GM19043 (cell line): ENCODE data around the gene DNASE1L2.

Experiments
- ATAC-seq: cut with Tn5 transposase; IDR thresholded peaks from one replicate; pipeline ENCODE4 v1.9.1; 2021; ENCODE audit warnings: low read depth; ENCODE audit not compliant: unreplicated experiment

DNASE1L2 gene

DNA sequence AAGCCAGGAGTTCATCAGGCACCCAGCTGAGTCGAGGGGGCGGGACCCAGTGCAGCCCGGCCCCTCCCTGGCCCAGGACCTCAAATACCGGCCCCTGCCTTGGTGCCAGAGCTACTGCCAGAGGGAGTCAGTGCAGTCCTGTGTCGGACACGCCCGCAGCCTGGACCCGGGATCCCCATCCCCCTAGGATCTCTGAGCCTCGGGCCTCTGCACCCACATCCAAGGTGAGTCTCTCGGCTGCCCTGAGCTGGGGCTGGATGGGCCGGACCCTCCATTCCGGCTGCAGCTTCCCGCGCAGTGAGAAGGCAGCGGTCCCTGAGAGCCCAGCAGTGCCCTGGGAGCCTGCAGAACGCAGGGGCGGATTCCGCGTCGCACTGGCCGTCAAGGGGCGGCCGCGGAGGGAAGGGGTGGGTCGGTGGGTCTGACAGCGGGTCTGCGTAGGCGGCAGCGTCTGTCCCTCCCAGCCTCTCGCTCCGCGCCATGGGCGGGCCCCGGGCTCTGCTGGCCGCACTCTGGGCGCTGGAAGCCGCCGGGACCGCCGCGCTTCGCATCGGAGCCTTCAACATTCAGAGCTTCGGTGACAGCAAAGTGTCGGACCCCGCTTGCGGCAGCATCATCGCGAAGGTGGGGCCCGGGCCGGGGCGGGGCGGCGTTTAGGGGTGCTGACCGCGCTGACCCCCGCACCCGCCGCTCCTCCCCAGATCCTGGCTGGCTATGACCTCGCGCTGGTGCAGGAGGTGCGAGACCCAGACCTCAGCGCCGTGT is at the start of gene DNASE1L2:
Gene DNASE1L2 (plus strand): TSS at position 108 of the 765 bp plus-strand sequence. CDS start 373 bp downstream, at position 481.
- ATAC-seq: no peak

DNA sequence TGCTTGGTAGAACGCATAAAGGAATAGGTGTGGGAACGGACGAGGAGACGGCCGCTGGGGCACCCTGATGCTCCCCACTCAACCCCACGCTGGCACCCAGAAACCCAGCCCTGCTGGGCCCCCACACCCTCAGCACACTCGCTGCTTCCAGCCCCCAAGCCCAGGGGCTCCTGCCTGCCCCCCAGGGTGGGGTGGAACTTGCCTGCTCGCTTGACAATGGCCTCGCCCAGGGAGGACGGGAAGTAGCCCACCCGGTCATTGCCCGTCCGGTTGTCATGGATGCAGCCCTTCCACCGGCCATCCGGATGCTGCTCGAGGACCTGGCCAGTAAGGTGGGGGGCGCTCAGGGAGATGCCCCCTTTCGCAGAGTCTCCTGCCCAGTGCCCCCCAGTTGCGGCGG is 49.7 kb upstream of the DNASE1L2 start:
- no peak for ATAC-seq

DNA sequence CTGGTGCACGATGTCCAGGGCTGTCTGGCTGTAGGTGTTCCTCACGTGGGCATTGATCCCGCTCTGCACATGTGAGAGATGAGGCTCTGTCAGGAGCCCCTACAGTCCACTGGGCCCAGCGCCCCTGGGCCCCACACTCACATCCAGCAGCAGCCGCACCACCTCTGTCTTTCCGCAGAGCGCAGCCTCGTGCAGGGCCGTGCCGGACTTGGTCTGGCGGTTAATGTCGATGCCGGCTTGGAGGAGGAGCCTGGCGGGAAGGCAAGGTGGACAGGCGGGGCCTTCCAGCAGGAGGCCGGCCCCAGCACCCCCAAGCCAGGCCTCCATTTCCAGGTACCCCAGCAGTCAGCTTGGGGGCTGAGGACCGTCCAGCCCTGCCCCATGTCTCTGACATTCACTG is 49.0 kb upstream of the DNASE1L2 start:
- no peak for ATAC-seq

- no peak for ATAC-seq
These were observed 47.8 kb upstream of the DNASE1L2 start for GRCh38 chr16:2188395-2188794.

DNA sequence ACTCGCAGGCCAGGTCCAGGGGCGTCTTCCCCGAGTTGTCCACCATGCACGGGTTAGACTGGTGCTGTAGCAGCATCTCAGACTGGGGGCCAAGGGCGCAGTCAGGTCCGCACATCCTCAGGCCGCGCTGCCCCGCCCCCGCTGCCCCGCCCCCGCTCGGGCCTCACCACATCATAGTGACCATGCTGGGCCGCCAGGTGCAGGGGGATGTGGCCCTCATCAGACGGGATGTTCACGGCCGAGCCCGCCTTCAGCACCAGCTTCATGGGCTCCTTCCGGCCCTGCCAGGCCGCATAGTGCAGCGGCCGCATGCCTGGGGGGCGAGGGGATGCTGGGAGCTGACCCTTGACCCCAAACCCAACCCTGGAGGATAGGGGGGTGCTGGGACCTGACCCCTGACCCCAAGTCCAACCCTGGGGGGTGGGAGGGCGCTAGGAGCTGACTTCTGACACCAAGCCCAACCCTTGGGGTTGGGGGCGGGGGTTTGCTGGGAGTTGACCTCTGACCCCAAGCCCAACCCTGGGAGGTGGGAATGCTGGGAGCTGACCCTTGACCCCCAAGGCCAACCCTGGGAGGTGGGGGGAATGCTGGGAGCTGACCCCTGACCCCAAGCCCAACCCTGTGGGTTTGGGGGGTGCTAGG is 46.9 kb upstream of the DNASE1L2 start:
- ATAC-seq: no peak

- no peak for ATAC-seq
These were observed 46.1 kb upstream of the DNASE1L2 start for GRCh38 chr16:2190002-2190658.

DNA sequence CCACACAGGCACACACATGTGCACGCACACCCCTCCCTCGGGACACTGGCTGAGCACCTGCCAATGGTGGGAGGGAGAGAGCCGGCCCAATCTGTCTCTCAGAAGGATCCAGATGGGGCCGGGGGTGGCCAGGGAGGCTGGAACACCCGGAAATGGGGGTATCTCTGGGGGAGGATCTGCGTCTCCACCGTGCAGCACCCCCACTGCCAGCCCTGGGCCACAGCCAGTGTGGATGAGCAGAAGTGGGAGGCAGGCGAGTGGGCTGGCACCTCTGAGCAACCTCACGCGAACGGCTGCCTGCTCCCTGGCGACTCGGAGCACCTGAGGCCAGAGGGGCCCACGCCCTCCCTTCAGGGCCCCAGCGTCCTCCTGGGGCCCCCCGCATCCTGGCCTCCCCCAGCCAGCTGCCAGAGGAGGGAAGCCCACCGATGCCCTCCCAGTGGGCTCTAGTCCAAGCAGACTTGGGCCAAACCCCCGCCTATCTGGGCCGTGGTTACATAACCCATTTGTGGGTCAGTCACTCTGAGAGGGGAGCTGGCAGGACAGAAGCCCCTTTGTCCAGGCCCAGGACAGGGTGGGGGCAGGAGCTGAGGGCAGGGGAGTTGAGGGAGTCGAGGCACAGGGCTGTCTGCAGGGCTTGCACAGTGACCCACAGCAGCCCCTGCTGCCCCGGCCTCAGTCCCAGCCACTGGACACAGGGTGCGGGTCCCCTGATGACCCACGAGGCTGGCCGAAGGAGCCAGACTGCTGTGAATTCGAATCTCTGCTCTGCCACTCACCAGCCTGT is 45.4 kb upstream of the DNASE1L2 start:
- ATAC-seq: no peak

DNA sequence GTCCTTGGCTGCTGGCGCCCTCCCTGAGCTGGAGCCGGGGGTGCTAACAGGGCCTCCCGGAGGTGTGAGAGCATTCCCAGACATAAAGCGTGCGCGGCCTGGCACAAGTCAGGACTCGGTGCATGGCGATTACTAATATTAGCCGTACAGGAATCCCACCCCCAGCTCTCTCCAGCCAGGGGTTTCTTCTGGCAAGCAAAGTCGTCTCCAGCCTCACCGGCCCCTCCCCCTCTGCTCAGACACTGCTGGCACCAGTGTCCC is 44.9 kb upstream of the DNASE1L2 start:
- no peak for ATAC-seq

- no peak for ATAC-seq
These were observed 41.9 kb upstream of the DNASE1L2 start for GRCh38 chr16:2194166-2194834.

- ATAC-seq: no peak
These were observed 41.4 kb upstream of the DNASE1L2 start for GRCh38 chr16:2194852-2195321.

DNA sequence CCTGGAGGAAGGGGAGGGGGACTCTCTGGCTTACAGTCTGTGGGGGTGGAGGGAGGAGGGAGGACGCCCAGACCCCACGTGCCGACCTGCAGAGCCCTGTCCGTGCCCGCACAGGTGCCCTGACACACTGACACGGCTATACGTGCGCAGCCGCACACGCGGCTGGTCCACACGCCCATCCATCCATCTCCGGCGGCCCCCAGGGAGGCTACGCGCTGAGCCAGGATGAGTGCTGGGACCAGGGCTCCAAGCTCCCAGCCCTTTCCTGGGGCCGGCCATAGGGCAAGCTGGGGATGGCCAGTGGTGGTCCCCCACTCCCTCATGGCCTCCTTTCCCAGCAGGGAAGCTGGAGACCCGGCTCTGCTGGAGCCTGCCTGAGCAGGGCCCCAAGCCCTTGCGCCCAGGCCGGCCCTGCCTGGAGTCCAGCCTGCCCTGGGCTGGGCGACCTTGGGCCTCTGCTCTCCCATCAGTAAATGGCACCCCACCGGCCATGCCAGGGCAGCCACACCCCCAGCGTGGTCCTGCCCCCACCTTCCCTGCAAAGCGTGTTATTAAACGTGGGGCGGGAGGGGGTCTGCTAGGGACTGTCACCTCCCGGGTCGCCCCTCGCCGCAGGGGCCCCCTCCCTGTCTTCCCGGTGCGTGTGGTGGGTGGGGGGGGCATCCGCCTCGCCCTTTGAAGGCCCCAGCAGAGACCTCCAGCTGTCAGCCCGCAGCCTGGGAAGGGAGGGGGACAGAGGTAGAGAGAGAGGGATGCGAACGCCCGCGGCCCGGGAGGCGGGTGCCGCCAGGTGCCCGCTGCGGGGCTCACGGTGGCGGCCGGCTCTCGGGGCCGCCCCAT is 40.7 kb upstream of the DNASE1L2 start:
- no peak for ATAC-seq

DNA sequence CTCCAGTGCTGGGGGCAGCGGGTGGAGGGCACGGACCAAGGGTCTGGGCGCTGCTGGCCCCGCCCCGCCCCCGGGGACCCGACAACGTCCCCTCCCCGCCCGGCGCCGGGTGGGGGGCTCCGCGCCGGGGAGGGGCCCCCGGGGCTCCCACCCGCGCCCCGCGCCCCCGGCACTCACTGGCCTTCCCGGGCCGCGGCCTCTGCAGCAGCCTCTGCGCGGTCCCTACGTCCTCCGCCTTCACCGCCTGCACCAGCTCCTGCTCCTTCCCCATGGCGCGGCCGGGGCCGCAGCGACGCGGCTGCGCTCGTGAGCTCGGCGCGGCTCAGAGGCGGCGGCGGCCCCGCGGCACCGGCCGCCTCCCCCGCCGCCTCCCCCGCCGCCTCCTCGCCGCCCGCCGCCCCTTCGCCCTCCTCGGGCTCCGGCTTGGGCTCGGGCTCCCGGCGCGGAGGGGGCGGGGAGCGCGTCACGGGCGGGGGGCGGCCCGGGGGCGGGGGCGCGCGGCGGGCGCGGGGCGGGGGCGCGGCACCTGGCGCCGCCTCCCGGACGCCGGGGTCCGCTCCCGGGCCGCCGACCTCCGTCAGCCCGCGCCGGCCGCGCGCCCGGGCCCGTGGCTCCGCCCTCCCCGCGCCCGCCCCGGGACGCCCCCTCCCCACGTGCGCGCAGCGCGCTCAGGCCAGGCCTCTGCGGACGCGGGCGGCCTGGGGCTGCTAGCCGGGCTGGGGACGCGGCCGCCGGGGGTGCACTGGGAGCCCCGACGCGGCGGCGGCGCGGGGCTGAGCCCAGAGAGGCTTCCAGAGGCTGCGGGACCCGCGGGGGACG is 39.9 kb upstream of the DNASE1L2 start, which contains the start of gene CASKIN1:
Gene CASKIN1 (minus strand): TSS at position 444 of the 819 bp plus-strand sequence. CDS start 173 bp downstream, at position 271.
- ATAC-seq: no peak

DNA sequence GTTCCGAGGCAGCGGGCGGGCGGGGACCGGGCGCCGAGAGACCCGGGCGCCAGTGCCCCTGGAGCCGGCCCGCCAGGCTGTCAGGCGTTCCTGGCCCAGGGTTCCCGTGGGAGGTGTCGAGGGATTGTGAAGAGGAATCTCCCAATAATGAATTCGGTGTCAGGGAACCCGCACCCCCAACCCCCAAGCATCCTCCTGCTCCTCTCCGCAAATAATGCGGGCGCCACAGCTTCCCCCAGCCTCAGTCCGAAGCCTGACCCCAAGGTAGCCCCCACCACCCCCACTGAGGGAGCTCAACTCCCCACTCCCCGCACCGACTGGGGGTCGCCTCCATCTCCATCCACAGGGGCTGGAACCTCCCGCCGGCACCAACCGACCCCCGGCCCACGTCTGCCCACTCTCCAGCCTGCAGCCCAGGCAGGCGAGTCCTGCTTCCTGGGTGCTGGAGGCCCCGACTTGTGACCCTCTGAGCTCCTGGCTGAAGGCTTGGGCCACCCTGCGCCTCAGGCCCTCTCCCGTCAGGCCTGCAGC is 39.2 kb upstream of the DNASE1L2 start:
- ATAC-seq: no peak

GRCh38 chr16:2197765-2198164 is 38.5 kb upstream of the DNASE1L2 start:
- no peak for ATAC-seq

GRCh38 chr16:2198283-2198682 is 38.0 kb upstream of the DNASE1L2 start:
- ATAC-seq: no peak

GRCh38 chr16:2199095-2199494 is 37.1 kb upstream of the DNASE1L2 start:
- ATAC-seq: no peak

DNA sequence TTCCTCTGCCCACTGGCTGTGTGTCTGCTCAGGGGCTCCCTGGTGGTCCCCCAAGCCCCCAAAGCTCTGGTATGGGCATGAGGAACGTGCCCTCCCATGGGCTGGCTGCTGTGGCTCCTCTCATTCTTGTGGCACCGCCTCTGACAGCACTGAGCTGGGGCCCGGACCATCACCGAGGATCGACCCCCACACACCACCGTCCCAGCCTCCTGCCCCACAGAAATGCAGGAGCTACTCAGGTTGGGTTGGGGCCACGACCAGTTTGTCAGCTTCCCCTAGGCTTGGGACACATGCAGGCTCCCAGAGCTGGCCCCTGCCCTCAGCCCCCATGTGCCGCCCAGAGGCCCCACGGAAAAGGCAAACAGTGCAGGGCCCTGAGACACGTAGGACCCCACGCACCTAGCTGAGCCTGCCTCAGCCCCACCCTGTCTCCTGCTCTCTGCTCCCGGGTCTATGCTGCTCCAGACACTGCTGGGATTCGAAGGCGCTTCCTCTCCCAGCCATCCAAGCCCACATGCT is 36.6 kb upstream of the DNASE1L2 start:
- no peak for ATAC-seq

GRCh38 chr16:2200313-2200712 is 35.9 kb upstream of the DNASE1L2 start:
- ATAC-seq: no peak
